ENCODE results near the gene ZNF777.

DNA sequence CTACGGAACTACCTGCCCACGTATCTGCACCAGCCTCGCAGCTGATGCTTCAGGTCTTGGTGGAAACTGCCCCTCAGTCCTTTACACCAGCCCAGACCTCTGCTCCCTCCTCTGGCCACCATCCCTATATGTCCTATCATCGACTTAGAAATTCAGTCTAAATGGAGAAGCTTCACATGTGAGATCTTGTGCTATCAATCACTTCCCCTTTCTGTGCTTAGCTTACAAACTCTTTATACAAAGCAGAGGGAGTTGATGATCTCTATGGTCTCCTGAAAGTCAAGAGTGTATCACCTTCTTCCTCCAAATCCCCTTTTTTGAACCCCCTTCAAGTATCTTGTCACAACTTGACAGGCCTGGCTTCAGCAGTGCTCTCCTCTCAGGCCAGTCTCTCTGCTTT lies 30.7 kb downstream of the ZNF777 start:
- TF ChIP-seq POLR2A (IDR thresholded peaks at IDR 0.05) = no peak
- TF ChIP-seq, protein P1, sequence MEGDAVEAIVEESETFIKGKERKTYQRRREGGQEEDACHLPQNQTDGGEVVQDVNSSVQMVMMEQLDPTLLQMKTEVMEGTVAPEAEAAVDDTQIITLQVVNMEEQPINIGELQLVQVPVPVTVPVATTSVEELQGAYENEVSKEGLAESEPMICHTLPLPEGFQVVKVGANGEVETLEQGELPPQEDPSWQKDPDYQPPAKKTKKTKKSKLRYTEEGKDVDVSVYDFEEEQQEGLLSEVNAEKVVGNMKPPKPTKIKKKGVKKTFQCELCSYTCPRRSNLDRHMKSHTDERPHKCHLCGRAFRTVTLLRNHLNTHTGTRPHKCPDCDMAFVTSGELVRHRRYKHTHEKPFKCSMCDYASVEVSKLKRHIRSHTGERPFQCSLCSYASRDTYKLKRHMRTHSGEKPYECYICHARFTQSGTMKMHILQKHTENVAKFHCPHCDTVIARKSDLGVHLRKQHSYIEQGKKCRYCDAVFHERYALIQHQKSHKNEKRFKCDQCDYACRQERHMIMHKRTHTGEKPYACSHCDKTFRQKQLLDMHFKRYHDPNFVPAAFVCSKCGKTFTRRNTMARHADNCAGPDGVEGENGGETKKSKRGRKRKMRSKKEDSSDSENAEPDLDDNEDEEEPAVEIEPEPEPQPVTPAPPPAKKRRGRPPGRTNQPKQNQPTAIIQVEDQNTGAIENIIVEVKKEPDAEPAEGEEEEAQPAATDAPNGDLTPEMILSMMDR (IDR thresholded peaks at IDR 0.05) = no peak
